MM.1S (cell line): ENCODE measurements around the gene TANGO2.

ENCODE experiments used
- DNase-seq: peaks from one replicate; pipeline ENCODE4 v3.0.0-alpha.2; 2015
- H2AFZ ChIP-seq: fragments of 300-600 bp; sonication (generic); 2 replicates; pipeline ENCODE4 v1.6.0; 2016; ENCODE audit warnings: antibody characterized with exemption, low read length
- H3F3A ChIP-seq: fragments of 300-600 bp; sonication (generic); 2 replicates; pipeline ENCODE4 v1.6.1; 2016; ENCODE audit warnings: mild to moderate bottlenecking, antibody characterized with exemption, low read length, moderate library complexity, mixed read lengths; ENCODE audit not compliant: insufficient read depth
- H3K27ac ChIP-seq: fragments of 300-600 bp; sonication (generic); 2 replicates; pipeline ENCODE4 v1.5.1; 2016; ENCODE audit warnings: mild to moderate bottlenecking, low read length
- H3K27me3 ChIP-seq: fragments of 300-600 bp; sonication (generic); replicated peaks from 2 replicates; pipeline ENCODE4 v1.6.0; 2016; ENCODE audit warnings: low read length; ENCODE audit not compliant: insufficient read depth
- H3K36me3 ChIP-seq: fragments of 300-600 bp; sonication (generic); replicated peaks from 2 replicates; pipeline ENCODE4 v1.6.1; 2016; ENCODE audit warnings: mild to moderate bottlenecking, low read length, mixed read lengths; ENCODE audit not compliant: insufficient read depth
- H3K4me1 ChIP-seq: fragments of 300-600 bp; sonication (generic); 2 replicates; pipeline ENCODE4 v1.6.1; 2016; ENCODE audit warnings: low read length, mixed read lengths
- H3K4me2 ChIP-seq: fragments of 300-600 bp; sonication (generic); 2 replicates; pipeline ENCODE4 v1.6.0; 2016; ENCODE audit warnings: low read depth, low read length
- H3K4me3 ChIP-seq: fragments of 300-600 bp; sonication (generic); 2 replicates; pipeline ENCODE4 v1.5.1; 2016; ENCODE audit warnings: low read length, mixed read lengths
- H3K79me2 ChIP-seq: fragments of 300-600 bp; sonication (generic); 2 replicates; pipeline ENCODE4 v1.6.1; 2016; ENCODE audit warnings: mixed run types, low read length, mixed read lengths
- H3K9ac ChIP-seq: fragments of 300-600 bp; sonication (generic); 2 replicates; pipeline ENCODE4 v1.6.1; 2016; ENCODE audit warnings: low read length, mixed read lengths
- H3K9me2 ChIP-seq: fragments of 300-600 bp; sonication (generic); replicated peaks from 2 replicates; pipeline ENCODE4 v1.6.1; 2016; ENCODE audit warnings: mild to moderate bottlenecking, low read length, mixed read lengths; ENCODE audit not compliant: insufficient read depth
- H3K9me3 ChIP-seq: fragments of 300-600 bp; sonication (generic); replicated peaks from 2 replicates; pipeline ENCODE4 v1.6.1; 2016; ENCODE audit warnings: mild to moderate bottlenecking, low read length, mixed read lengths; ENCODE audit not compliant: insufficient read depth
- H4K20me1 ChIP-seq: fragments of 300-600 bp; sonication (generic); 2 replicates; pipeline ENCODE4 v1.6.1; 2016; ENCODE audit warnings: mild to moderate bottlenecking, low read length, moderate library complexity, mixed read lengths; ENCODE audit not compliant: insufficient read depth
- CTCF ChIP-seq: fragments of 300-600 bp; sonication (generic); IDR thresholded peaks from 2 replicates; pipeline ENCODE4 v1.5.1; 2016; ENCODE audit warnings: antibody characterized with exemption, low read length, mixed read lengths
- EZH2 ChIP-seq: fragments of 300-600 bp; sonication (generic); optimal IDR thresholded peaks from 2 replicates; pipeline ENCODE3; 2017; ENCODE audit warnings: low read depth, mild to moderate bottlenecking, antibody characterized with exemption, low read length, mixed read lengths
- EZH2phosphoT487 ChIP-seq: fragments of 300-600 bp; sonication (generic); IDR thresholded peaks from 2 replicates; pipeline ENCODE4 v1.6.1; 2018; ENCODE audit warnings: antibody characterized with exemption, low read length

TANGO2 gene

GRCh38 chr22:20088263-20088648, 67.3 kb downstream of the TANGO2 start:
- no peak for TF ChIP-seq EZH2
- no peak for TF ChIP-seq EZH2phosphoT487
- no peak for TF ChIP-seq CTCF
- peaks cover 23% of the 10 kb centered on the region for H3K36me3 ChIP-seq

GRCh38 chr22:20089226-20089976, 68.5 kb downstream of the TANGO2 start:
- H3K9me2 ChIP-seq, result no peaks in the 10 kb centered on the region
- H3K4me3 ChIP-seq, result no peak overlapping the region
- H2AFZ ChIP-seq, result no peak overlapping the region
- no peak for TF ChIP-seq EZH2phosphoT487
- H3K9me3 ChIP-seq, result no peaks in the 10 kb centered on the region
- no peak for DNase-seq
- peaks cover 23% of the 10 kb centered on the region for H3K36me3 ChIP-seq
- no peak overlapping the region for H3K9ac ChIP-seq
- H3K27ac ChIP-seq, result no peak overlapping the region
- H3K79me2 ChIP-seq, result peaks cover 50% of the 10 kb centered on the region
- no peaks in the 10 kb centered on the region for H3K4me1 ChIP-seq
- H3F3A ChIP-seq, result no peaks in the 10 kb centered on the region
- no peaks in the 10 kb centered on the region for H3K27me3 ChIP-seq
- peaks cover 8% of the 10 kb centered on the region for H4K20me1 ChIP-seq
- H3K4me2 ChIP-seq, result no peak overlapping the region

More at GRCh38 chr22:20088263-20088648, 67.3 kb downstream of the TANGO2 start:
- Histone ChIP-seq H3K79me2 (peaks cover 61% of the 10 kb centered on the region), H3K9me3 (no peaks in the 10 kb centered on the region), H3K27me3 (no peaks in the 10 kb centered on the region), H3K4me3 (no peak overlapping the region), H3K4me2 (no peak overlapping the region), H3K9me2 (no peaks in the 10 kb centered on the region), H4K20me1 (peaks cover 12% of the 10 kb centered on the region), H2AFZ (no peak overlapping the region), H3K4me1 (no peaks in the 10 kb centered on the region), H3K9ac (no peak overlapping the region), H3K27ac (no peak overlapping the region), H3F3A (no peaks in the 10 kb centered on the region)
- no peak for DNase-seq

- no peaks in the 10 kb centered on the region for H3K9me2 ChIP-seq
- no peaks in the 10 kb centered on the region for H3K4me1 ChIP-seq
- no peak overlapping the region for H3K9ac ChIP-seq
- no peaks in the 10 kb centered on the region for H3K27me3 ChIP-seq
- peaks cover 25% of the 10 kb centered on the region for H3K36me3 ChIP-seq
- H3K9me3 ChIP-seq, result no peaks in the 10 kb centered on the region
- DNase-seq, result no peak
- TF ChIP-seq CTCF, result no peak
- TF ChIP-seq EZH2phosphoT487, result no peak
- no peak for TF ChIP-seq EZH2
- no peak overlapping the region for H3K4me2 ChIP-seq
- no peak overlapping the region for H3K27ac ChIP-seq
- no peak overlapping the region for H2AFZ ChIP-seq
- peaks cover 42% of the 10 kb centered on the region for H3K79me2 ChIP-seq
- no peak overlapping the region for H3K4me3 ChIP-seq
- peaks cover 5% of the 10 kb centered on the region for H4K20me1 ChIP-seq
- no peaks in the 10 kb centered on the region for H3F3A ChIP-seq
These were observed 69.2 kb downstream of the TANGO2 start for GRCh38 chr22:20089977-20090729.
